Spleen (tissue), 7 donors: ENCODE results near the gene SREBF1.

Experiments used
- CTCF ChIP-seq, 11 experiments: fragments of 200-600 bp in 7 of 11; fragments of 450-650 bp in 4 of 11; sonication (generic) in 4 of 11; IDR thresholded peaks in 8 of 11; conservative IDR thresholded peaks in 3 of 11; 1 replicate in 7 of 11; 2 replicates in 4 of 11; pipeline versions ENCODE4 v1.4.0 to v1.8.0; 2016 to 2021; ENCODE audit warnings: antibody characterized with exemption in 11 of 11, inconsistent platforms in 4 of 11, mild to moderate bottlenecking in 1 of 11
- POLR2AphosphoS5 ChIP-seq, 3 donors: sonication (generic); formaldehyde crosslinking; IDR thresholded peaks; one replicate each; pipeline ENCODE4 v1.5.1; 2017; ENCODE audit warnings: antibody characterized with exemption in 3 of 3
- donor health status: DM: no; HTN: no; CAD: no; lungs with moderate emphysema.
- donor health status: DM: no; HTN: no; CAD: no.
- donor health status: DM: no; HTN: no; CAD: no.

GRCh38 chr17:17765359-17766076 lies 71.3 kb downstream of the SREBF1 start:
- TF ChIP-seq POLR2AphosphoS5 (IDR thresholded peaks at IDR 0.05) (no peak), CTCF (IDR thresholded peaks at IDR 0.05 in 8 of 11, conservative IDR thresholded peaks at IDR 0.05 in 3 of 11) (no peak)
